SK-N-SH treated with all-trans-retinoic acid at 6 μM for 48 hours (cell line): ENCODE results near the gene BYSL.

Source experiments
- ATAC-seq: fragments of 200-7000 bp; cut with Tn5 transposase; 3 replicates; pipeline ENCODE4 v1.9.1; 2020; ENCODE audit warnings: mild to moderate bottlenecking, moderate library complexity
- ARNTL ChIP-seq: fragments of 450-650 bp; formaldehyde crosslinking; IDR thresholded peaks from 2 replicates; pipeline ENCODE4 v1.5.0; 2020; ENCODE audit warnings: low read depth, mild to moderate bottlenecking, moderate library complexity, borderline replicate concordance
- BACH2 ChIP-seq: fragments of 250-450 bp; sonication (Bioruptor Pico); IDR thresholded peaks from 2 replicates; pipeline ENCODE4 v1.9.0; 2021; ENCODE audit warnings: mild to moderate bottlenecking, borderline replicate concordance
- CSDC2 ChIP-seq: fragments of 250-450 bp; sonication (Bioruptor Pico); IDR thresholded peaks from 2 replicates; pipeline ENCODE4 v1.5.0; 2020; ENCODE audit warnings: mild to moderate bottlenecking, moderate library complexity
- ESRRG ChIP-seq: fragments of 250-450 bp; sonication (Bioruptor Pico); IDR thresholded peaks from 2 replicates; pipeline ENCODE4 v1.6.1; 2021; ENCODE audit warnings: mild to moderate bottlenecking
- GLIS3 ChIP-seq: fragments of 250-450 bp; sonication (Bioruptor Pico); IDR thresholded peaks from 2 replicates; pipeline ENCODE4 v1.5.0; 2020; ENCODE audit warnings: mild to moderate bottlenecking, moderate library complexity
- POU6F1 ChIP-seq: fragments of 250-450 bp; sonication (Bioruptor Pico); IDR thresholded peaks from 2 replicates; pipeline ENCODE4 v1.8.0; 2021; ENCODE audit warnings: low read depth, mild to moderate bottlenecking, moderate library complexity, borderline replicate concordance
- TCF4 ChIP-seq: fragments of 250-450 bp; sonication (Bioruptor Pico); IDR thresholded peaks from 2 replicates; pipeline ENCODE4 v1.8.0; 2021; ENCODE audit warnings: mild to moderate bottlenecking, moderate library complexity, borderline replicate concordance
- TOX ChIP-seq: fragments of 250-450 bp; sonication (Bioruptor Pico); IDR thresholded peaks from 2 replicates; pipeline ENCODE4 v1.8.0; 2021; ENCODE audit warnings: mild to moderate bottlenecking, moderate library complexity, borderline replicate concordance
- ZC3H10 ChIP-seq: fragments of 250-450 bp; sonication (Bioruptor Pico); IDR thresholded peaks from 2 replicates; pipeline ENCODE4 v1.5.1; 2021; ENCODE audit warnings: mild to moderate bottlenecking, moderate library complexity
- ZNF565 ChIP-seq: fragments of 450-650 bp; formaldehyde crosslinking; conservative IDR thresholded peaks from 2 replicates; pipeline ENCODE4 v1.5.0; 2020; ENCODE audit warnings: low read depth, mild to moderate bottlenecking, moderate library complexity
- ZNF70 ChIP-seq: fragments of 450-650 bp; formaldehyde crosslinking; IDR thresholded peaks from 2 replicates; pipeline ENCODE4 v1.5.0; 2020; ENCODE audit warnings: mild to moderate bottlenecking, moderate library complexity
- ZNF8 ChIP-seq: fragments of 450-650 bp; formaldehyde crosslinking; IDR thresholded peaks from 2 replicates; pipeline ENCODE4 v1.5.0; 2020; ENCODE audit warnings: mild to moderate bottlenecking, moderate library complexity
- TF ChIP-seq, protein P1 (sequence below): fragments of 250-450 bp; sonication (Bioruptor Pico); IDR thresholded peaks from 2 replicates; pipeline ENCODE4 v1.5.1; 2021; ENCODE audit warnings: mild to moderate bottlenecking, moderate library complexity
- TF ChIP-seq, protein P2 (sequence below): fragments of 250-450 bp; sonication (Bioruptor Pico); IDR thresholded peaks from 2 replicates; pipeline ENCODE4 v1.5.1; 2020; ENCODE audit warnings: low read depth, mild to moderate bottlenecking, moderate library complexity

BYSL gene

GRCh38 chr6:41964201-41964887, 43.0 kb downstream of the BYSL start:
- TF ChIP-seq ARNTL (CRISPR knock-in tag) (no peak), BACH2 (CRISPR knock-in tag) (no peak), ZNF8 (CRISPR knock-in tag) (no peak), ESRRG (CRISPR knock-in tag) (no peak), ZNF70 (no peak), ZC3H10 (CRISPR knock-in tag) (no peak), GLIS3 (CRISPR knock-in tag) (no peak), ZNF565 (no peak)
- TF ChIP-seq, protein P1, sequence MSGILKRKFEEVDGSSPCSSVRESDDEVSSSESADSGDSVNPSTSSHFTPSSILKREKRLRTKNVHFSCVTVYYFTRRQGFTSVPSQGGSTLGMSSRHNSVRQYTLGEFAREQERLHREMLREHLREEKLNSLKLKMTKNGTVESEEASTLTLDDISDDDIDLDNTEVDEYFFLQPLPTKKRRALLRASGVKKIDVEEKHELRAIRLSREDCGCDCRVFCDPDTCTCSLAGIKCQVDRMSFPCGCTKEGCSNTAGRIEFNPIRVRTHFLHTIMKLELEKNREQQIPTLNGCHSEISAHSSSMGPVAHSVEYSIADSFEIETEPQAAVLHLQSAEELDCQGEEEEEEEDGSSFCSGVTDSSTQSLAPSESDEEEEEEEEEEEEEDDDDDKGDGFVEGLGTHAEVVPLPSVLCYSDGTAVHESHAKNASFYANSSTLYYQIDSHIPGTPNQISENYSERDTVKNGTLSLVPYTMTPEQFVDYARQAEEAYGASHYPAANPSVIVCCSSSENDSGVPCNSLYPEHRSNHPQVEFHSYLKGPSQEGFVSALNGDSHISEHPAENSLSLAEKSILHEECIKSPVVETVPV (CRISPR knock-in tag) = no peak
- TF ChIP-seq, protein P2, sequence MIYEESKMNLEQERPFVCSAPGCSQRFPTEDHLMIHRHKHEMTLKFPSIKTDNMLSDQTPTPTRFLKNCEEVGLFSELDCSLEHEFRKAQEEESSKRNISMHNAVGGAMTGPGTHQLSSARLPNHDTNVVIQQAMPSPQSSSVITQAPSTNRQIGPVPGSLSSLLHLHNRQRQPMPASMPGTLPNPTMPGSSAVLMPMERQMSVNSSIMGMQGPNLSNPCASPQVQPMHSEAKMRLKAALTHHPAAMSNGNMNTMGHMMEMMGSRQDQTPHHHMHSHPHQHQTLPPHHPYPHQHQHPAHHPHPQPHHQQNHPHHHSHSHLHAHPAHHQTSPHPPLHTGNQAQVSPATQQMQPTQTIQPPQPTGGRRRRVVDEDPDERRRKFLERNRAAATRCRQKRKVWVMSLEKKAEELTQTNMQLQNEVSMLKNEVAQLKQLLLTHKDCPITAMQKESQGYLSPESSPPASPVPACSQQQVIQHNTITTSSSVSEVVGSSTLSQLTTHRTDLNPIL (CRISPR knock-in tag) = no peak
- ATAC-seq = no peak

DNA sequence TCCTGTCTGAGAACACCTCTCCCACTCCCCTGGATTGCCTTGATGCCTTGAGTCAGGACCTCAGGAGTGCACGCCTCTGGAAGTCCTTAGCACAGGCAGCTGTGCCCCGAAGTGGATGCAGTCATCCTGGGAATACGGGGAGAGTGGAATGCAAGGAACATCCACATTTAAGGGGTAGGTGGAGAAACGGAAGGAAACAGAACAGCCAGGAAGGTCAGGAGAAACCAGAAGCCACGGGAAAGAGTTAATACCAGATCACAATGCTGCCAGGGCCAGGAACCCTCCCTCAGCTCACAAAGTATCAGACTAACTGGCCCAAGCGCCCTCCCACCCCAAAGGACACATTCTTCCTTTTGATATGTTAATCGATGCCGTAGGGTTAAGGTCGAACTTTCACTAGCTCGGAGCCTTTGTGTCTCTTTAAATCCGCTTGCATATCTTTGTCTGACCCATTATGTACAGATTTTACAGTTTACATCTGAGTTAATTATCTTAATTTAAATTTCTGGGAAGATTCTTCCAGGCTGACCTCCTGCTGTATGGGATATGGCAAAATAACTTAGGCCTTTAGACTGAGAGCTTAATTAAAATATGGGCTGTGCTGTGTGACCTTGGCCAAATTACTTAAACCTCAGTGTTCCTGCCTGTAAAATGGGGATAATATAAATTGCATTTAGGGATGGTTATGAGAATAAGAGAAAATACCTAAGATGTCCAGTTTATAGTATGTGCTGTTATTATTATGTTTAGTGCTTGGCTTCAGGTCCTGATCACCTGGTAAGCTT, 44.3 kb downstream of the BYSL start:
- TF ChIP-seq ZNF8 (CRISPR knock-in tag) (no peak), ZNF565 (no peak), ESRRG (CRISPR knock-in tag) (no peak), POU6F1 (CRISPR knock-in tag) (no peak), CSDC2 (CRISPR knock-in tag) (no peak)
- TF ChIP-seq, protein P1 (CRISPR knock-in tag) = no peak
- TF ChIP-seq, protein P2 (CRISPR knock-in tag) = no peak
- ATAC-seq = no peak

GRCh38 chr6:41966214-41966920, 45.1 kb downstream of the BYSL start:
- TF ChIP-seq CSDC2 (CRISPR knock-in tag) = no peak
- TF ChIP-seq TOX = no peak
- no peak for TF ChIP-seq ZC3H10 (CRISPR knock-in tag)
- ATAC-seq = no peak

GRCh38 chr6:41966961-41967311, 45.6 kb downstream of the BYSL start:
- peak; percentile 25; the same call in 1 of the 3 replicates for ATAC-seq
- no peak for TF ChIP-seq TCF4 (CRISPR knock-in tag)
